Mammary epithelial cell (primary cell): Measurements from ENCODE around the gene XIAP.
"Not testable (repeated sequence)": the region's sequence is repeated elsewhere in the genome, so short reads cannot be mapped to it uniquely, and the experiment has no call there.

Experiments used
- EZH2 ChIP-seq: IDR thresholded peaks from 2 replicates; pipeline ENCODE4 v1.6.1; 2012; ENCODE audit warnings: low read length, inconsistent platforms, borderline replicate concordance
- TF ChIP-seq, protein P1 (sequence below), 2 donors: IDR thresholded peaks in 1 of 2; conservative IDR thresholded peaks in 1 of 2; 2 replicates each; pipeline ENCODE4 v1.5.1; 2011 to 2012; ENCODE audit warnings: inconsistent platforms in 2 of 2, low read length in 2 of 2, mild to moderate bottlenecking in 2 of 2, control low read depth in 1 of 2, low read depth in 1 of 2; ENCODE audit not compliant: insufficient read depth in 1 of 2; ENCODE audit errors: extremely low read depth in 1 of 2

DNA sequence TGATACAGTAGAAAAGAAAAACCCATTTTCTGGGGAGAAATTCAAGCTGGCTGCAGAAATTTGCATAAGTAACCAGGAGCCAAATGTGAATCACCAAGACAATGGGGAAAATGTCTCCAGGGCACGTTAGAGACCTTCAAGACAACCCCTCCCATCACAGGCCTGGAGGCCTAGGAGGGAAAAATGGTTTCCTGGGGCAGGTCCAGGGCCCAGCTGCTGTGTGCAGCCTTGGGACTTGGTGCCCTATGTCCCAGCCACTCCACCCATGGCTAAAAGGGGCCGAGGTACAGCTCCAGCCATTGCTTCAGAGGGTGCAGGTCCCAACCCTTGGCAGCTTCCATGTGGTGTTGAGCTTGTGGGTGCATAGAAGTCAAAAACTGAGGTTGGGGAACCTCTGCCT lies 72.2 kb downstream of the XIAP start:
- TF ChIP-seq, protein P1, sequence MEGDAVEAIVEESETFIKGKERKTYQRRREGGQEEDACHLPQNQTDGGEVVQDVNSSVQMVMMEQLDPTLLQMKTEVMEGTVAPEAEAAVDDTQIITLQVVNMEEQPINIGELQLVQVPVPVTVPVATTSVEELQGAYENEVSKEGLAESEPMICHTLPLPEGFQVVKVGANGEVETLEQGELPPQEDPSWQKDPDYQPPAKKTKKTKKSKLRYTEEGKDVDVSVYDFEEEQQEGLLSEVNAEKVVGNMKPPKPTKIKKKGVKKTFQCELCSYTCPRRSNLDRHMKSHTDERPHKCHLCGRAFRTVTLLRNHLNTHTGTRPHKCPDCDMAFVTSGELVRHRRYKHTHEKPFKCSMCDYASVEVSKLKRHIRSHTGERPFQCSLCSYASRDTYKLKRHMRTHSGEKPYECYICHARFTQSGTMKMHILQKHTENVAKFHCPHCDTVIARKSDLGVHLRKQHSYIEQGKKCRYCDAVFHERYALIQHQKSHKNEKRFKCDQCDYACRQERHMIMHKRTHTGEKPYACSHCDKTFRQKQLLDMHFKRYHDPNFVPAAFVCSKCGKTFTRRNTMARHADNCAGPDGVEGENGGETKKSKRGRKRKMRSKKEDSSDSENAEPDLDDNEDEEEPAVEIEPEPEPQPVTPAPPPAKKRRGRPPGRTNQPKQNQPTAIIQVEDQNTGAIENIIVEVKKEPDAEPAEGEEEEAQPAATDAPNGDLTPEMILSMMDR (conservative IDR thresholded peaks at IDR 0.05 in 1 of 2, IDR thresholded peaks at IDR 0.05 in 1 of 2; ENCODE audit: extremely low read depth in 1 of 2, insufficient read depth in 1 of 2, low read depth in 1 of 2, low read length in 2 of 2): not testable (repeated sequence)
- not testable (repeated sequence) for TF ChIP-seq EZH2
